ENCODE measurements around the gene GRIPAP1. TPM values are rescaled to one million over a fixed set of nuclear protein-coding genes. Genes with fewer than 3 reads are reported as not detected.
A peak's percentile ranks its signal among the peaks of the same experiment; 100 is the strongest.

GRIPAP1 gene
- total RNA-seq, 1 donor from 2014 or later = 43.4 TPM

DNA sequence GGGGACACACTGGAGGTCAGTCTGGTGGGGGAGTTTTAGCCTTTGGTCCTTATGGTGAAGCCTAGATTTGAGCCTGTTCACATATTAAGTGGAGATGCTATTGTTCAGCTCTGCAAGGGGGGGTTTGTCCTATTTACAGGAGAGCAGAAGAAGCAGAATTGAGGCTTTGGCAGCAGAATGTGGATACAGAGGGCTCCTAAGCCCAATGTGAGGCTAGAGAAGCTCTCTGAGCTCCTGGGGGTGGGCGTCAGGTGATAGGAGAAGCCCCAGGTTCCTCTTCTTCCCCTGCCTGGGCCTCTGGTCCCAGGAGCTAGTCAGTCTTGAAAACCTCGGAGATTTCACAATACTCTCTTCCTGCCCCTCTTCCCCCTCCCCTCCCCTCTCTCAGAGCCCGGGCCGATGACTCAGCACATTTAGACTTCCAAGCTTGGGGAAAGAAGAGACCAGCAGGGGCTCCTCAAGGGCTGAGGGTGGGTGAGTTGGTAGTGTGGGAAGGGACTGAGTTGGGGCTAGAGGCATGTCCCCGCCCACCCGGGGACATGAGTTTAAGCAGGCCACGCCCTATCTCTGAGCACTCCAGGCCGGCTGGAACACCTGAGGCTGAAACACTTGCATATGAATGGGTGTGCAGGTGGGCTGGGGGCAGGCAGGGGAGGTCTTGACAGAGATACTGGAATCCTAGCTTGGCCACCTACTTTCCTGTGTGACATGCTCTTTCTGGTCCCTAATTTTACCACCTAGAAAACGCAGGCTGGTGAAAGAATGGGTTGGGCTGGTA, 37.7 kb upstream of the GRIPAP1 start:
- H3K9me3 Mint-ChIP-seq (ENCODE audit: unreplicated experiment) = no peaks in the 10 kb centered on the region
- H3K36me3 Mint-ChIP-seq (ENCODE audit: low read depth, unreplicated experiment) = peaks cover 8% of the 10 kb centered on the region
- H3K27ac Mint-ChIP-seq (ENCODE audit: unreplicated experiment) = peak overlapping the region; percentile 89
- peaks cover 15% of the 10 kb centered on the region for H3K4me1 Mint-ChIP-seq (ENCODE audit: low read depth, unreplicated experiment)
- Histone ChIP-seq H3K36me3 (ENCODE audit: insufficient read depth, low read length) (peaks cover 15% of the 10 kb centered on the region), H3K4me1 (ENCODE audit: insufficient read depth, low read length) (peaks cover 18% of the 10 kb centered on the region), H3K4me2 (ENCODE audit: low read length) (peak overlapping the region; percentile 90), H2AFZ (ENCODE audit: low read depth, low read length) (no peak overlapping the region), H3K27me3 (ENCODE audit: insufficient read depth, low read length) (no peaks in the 10 kb centered on the region), H4K20me1 (ENCODE audit: insufficient read depth, low read length) (peaks cover 15% of the 10 kb centered on the region), H3K9ac (ENCODE audit: low read length) (peak overlapping the region; percentile 91), H3K9me3 (ENCODE audit: insufficient read depth, low read depth, low read length) (no peaks in the 10 kb centered on the region), H3K4me3 (ENCODE audit: insufficient read depth, low read depth, low read length) (peak overlapping the region; percentile 77), H3K79me2 (ENCODE audit: insufficient read depth, low read length) (peaks cover 49% of the 10 kb centered on the region), H3K27ac (ENCODE audit: low read depth, low read length) (peak overlapping the region; percentile 88)
- TF ChIP-seq, protein P1, sequence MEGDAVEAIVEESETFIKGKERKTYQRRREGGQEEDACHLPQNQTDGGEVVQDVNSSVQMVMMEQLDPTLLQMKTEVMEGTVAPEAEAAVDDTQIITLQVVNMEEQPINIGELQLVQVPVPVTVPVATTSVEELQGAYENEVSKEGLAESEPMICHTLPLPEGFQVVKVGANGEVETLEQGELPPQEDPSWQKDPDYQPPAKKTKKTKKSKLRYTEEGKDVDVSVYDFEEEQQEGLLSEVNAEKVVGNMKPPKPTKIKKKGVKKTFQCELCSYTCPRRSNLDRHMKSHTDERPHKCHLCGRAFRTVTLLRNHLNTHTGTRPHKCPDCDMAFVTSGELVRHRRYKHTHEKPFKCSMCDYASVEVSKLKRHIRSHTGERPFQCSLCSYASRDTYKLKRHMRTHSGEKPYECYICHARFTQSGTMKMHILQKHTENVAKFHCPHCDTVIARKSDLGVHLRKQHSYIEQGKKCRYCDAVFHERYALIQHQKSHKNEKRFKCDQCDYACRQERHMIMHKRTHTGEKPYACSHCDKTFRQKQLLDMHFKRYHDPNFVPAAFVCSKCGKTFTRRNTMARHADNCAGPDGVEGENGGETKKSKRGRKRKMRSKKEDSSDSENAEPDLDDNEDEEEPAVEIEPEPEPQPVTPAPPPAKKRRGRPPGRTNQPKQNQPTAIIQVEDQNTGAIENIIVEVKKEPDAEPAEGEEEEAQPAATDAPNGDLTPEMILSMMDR (IDR thresholded peaks at IDR 0.05; ENCODE audit: insufficient read depth, low read depth, low read length) = no peak
- TF ChIP-seq EZH2 (IDR thresholded peaks at IDR 0.05; ENCODE audit: insufficient read depth, low read length) = no peak
- H3K4me3 Mint-ChIP-seq (ENCODE audit: unreplicated experiment) = peak overlapping the region; percentile 97
- DNase-seq (ENCODE audit: low read depth) (peak; percentile 87), FAIRE-seq (peak; percentile 64)
- no peaks in the 10 kb centered on the region for H3K27me3 Mint-ChIP-seq (ENCODE audit: low read depth, unreplicated experiment)

DNA sequence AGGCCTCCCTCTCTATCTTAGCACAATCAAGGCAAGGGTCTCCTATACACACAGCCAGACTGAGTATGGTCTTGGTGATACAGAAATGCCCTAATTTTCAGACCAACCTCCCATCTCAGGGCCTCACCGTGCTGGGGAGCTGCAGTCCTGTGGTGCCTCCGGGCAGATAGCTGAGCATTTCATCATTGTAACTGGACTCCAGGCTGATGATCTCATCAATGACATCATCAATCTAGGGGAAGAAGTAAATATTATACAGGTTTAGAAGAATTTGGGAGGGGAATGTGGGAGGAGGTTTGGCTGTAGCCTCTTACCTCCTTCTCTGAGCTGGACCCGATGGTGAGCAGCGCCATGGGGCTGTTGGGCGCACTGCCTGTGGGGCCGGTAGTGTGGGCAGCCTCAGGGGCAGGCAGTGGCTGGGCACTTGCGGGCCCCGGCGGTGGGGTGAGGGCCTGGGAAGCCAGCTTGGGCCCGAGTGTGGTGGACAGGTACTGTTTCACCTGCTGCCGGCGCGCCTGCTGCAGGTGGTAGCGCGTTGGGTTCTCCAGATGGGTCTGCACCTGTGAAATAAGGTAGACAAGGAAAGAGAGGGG, 35.9 kb upstream of the GRIPAP1 start:
- Mint-ChIP-seq H3K27me3 (ENCODE audit: low read depth, unreplicated experiment) (no peaks in the 10 kb centered on the region), H3K4me3 (ENCODE audit: unreplicated experiment) (peak overlapping the region; percentile 16), H3K36me3 (ENCODE audit: low read depth, unreplicated experiment) (peaks cover 18% of the 10 kb centered on the region), H3K9me3 (ENCODE audit: unreplicated experiment) (no peaks in the 10 kb centered on the region), H3K27ac (ENCODE audit: unreplicated experiment) (peak overlapping the region; percentile 93), H3K4me1 (ENCODE audit: low read depth, unreplicated experiment) (peaks cover 21% of the 10 kb centered on the region)
- Histone ChIP-seq H3K79me2 (ENCODE audit: insufficient read depth, low read length) (peaks cover 51% of the 10 kb centered on the region), H3K4me2 (ENCODE audit: low read length) (no peak overlapping the region), H2AFZ (ENCODE audit: low read depth, low read length) (no peak overlapping the region), H3K9me3 (ENCODE audit: insufficient read depth, low read depth, low read length) (no peaks in the 10 kb centered on the region), H3K36me3 (ENCODE audit: insufficient read depth, low read length) (peaks cover 15% of the 10 kb centered on the region), H3K27me3 (ENCODE audit: insufficient read depth, low read length) (no peaks in the 10 kb centered on the region), H3K4me3 (ENCODE audit: insufficient read depth, low read depth, low read length) (no peak overlapping the region), H3K27ac (ENCODE audit: low read depth, low read length) (peak overlapping the region; percentile 45), H3K4me1 (ENCODE audit: insufficient read depth, low read length) (peaks cover 21% of the 10 kb centered on the region), H4K20me1 (ENCODE audit: insufficient read depth, low read length) (peaks cover 25% of the 10 kb centered on the region), H3K9ac (ENCODE audit: low read length) (no peak overlapping the region)
- no peak for TF ChIP-seq EZH2 (IDR thresholded peaks at IDR 0.05; ENCODE audit: insufficient read depth, low read length)
- TF ChIP-seq, protein P1 (IDR thresholded peaks at IDR 0.05; ENCODE audit: insufficient read depth, low read depth, low read length) = no peak
- DNase-seq (ENCODE audit: low read depth) (peak; percentile 29), FAIRE-seq (peak; percentile 23)

All from astrocyte (in vitro differentiated cells and primary cell).